GM18505 (cell line): Measurements from ENCODE around the gene DDRGK1.

Source experiments
- ATAC-seq: cut with Tn5 transposase; IDR thresholded peaks from one replicate; pipeline ENCODE4 v1.9.1; 2021; ENCODE audit not compliant: unreplicated experiment
- POLR2A ChIP-seq: IDR thresholded peaks from 4 replicates; pipeline ENCODE4 v1.6.1; 2011; ENCODE audit warnings: borderline replicate concordance; ENCODE audit not compliant: insufficient read depth, insufficient read length; ENCODE audit errors: extremely low read depth

DDRGK1 gene

DNA sequence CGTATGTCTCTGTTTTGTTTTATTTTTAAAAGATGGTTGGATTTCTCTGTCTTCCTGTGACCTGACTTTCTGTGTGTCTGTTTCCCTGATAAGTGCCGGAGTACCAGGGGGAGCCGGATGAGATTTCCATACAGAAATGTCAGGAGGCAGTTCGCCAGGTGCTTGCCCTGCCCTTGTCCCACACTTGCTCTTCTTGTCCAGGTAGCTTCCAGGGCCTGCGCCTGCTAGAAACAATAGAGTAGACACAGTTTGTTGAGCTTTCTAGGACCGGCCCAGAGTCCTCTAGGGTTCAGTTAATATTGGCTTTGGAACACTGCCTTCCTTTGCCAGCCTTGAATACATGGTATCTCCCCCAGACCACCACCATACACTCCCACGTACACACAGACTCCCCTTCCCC lies 8.7 kb upstream of the DDRGK1 start:
- ATAC-seq: no peak
- peak; percentile 1 for TF ChIP-seq POLR2A

DNA sequence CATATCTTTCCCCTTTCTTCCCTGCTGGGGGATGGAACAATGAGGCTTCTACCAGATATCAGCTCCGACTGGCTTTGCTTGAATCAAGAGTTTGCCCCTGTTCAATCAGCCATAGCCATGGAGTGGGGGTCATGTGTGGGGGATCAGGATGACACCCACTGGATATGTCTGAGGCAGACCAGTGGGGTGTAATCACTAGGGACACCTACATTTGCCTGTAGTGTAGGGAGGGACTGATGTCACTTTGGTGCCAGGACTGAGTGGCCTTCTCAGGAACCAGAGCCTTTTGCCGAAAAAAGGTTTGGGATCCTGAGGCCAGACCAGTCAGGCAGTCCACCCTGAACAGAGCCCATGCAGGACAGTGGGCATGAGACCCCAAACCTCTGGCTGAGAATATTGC lies 5.9 kb upstream of the DDRGK1 start:
- no peak for ATAC-seq
- TF ChIP-seq POLR2A: no peak

DNA sequence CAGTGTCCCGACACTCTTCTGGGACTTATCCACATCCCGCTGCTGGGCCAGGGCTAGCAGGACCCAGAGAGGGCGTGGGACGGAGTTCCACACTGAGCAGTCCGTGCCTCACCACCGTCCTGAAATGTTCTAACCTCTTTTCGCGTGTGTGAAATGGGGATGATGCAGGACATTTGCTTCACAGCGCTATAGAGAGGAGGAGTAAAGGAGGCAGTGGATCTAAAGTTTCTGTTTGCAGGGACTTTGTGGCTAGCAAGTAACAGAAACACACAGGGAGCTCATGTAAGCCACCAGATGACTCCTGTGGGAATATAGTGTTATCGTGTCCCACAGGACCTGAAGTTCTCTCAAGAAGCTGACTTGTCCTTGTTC lies 5.5 kb upstream of the DDRGK1 start:
- ATAC-seq: peak; percentile 12
- TF ChIP-seq POLR2A: no peak

DNA sequence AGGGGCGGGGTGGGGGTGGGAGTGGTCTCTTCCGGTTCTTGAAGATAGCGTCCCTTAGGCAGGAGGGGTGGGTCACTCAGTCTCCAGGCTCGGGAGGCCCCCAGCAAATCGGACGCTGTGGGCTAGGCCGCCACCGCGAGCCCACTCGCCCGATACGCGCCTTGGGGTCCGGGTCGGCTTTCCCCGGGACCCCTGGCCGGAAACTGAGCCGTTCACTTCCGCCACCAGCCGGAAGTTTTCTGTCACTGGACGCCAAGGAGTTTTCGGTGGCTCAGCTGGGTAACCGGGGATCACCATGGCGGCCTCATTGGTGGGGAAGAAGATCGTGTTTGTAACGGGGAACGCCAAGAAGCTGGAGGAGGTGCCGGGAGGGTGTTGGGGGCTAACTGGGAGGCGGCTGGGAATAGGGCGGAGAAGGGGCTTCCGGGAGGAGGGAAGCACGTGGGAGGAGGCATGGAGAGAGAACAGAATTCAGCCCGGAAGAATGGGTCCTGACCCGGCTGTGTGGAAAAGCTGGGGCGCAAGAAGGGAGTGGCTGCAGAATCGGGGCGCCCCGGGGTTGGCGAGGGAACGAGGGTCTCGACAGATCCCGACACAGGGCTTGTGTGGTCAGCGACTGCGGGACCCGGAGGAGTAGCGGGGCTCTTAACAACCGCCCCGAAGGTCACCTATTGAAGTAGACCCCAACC lies 4.9 kb upstream of the DDRGK1 start, which contains the start of gene ITPA:
TSS of gene ITPA (plus strand) at position 242 of the 689 bp plus-strand sequence. CDS start at position 296, 54 bp downstream.
- peak; percentile 78 for TF ChIP-seq POLR2A
- ATAC-seq: peak; percentile 39

DNA sequence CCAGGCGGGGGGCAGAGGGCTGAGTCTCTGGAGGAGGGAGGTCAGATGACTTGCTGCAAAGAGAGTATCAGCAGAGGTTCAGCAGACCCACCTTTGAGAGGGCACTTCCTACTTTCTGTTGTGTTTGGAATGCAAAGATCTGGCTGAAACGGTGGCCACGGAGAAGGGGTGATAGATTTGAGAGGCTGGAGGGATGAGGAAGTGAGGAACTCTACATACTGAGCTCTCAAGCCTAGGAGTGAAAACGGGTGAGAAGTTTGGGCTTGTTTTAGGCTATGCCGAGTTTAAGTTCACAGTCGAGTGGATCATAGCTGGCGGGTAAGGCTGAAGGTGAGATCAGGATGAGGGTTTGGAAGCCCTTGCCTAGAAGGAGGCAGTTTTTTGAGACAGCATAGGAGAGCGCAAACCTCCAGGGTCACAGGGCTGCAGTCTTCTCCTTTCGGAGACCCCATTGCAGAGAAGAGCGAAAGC lies 4.3 kb upstream of the DDRGK1 start:
- ATAC-seq: no peak

DNA sequence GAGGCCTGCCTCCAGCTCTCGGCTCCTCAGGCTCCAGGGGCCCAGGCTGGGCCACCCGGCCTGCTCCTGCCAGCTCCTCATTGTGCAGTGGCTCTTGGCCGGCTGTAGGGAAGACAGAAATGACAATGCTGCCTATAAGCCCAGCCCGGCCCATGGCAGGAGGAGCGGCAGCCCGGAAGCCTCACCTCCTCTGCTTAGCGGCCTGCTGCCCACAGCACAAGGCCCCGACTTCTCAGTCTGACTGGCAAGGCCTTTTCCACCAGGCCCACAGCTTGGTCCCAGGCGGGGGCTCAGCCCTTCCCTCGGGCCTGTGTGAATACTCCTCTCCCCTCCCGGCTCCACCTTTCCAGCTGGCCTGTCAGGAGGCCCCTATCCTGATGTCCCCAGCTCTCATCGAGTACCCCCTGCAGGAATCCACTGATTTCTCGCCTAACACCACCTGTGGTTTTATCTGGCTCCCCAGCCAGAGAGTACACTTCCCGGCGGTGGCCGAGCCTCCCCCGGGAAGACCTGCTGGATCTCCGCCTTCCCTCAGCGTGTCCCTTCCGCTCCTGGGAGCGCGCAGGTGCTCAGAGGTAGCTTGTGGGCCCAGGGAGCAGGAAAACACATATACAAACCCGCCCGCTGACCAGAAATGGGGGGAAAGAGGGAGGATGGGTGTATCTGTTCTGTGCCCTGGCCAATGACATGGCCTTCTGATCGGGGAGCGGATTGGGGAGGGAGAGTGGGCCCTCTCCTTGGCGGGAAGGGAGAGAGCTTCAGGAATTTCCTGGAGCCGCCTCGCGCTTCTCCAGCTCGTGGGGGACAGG lies 963 bp downstream of the DDRGK1 start:
- ATAC-seq: no peak
- TF ChIP-seq POLR2A: no peak

More for the DNA sequence above, 4.3 kb upstream of the DDRGK1 start:
- TF ChIP-seq POLR2A: no peak

DNA sequence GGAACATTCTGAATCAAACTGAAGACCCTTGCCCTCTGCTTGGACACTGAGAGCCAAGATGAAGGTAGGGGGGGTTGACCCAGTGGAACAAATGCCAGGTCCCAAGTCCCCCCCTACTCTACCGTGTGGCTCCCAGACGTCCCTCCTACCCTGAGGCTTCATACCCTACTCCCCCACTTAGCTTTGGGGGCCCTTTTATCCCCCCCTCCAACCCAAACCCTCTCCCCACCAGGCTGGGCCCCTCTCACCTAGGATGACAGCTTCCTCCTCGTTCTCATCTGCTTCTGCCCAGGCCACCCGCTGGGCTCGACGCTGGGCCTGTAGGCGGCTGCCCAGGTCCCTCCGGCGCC lies 1.5 kb downstream of the DDRGK1 start:
- ATAC-seq: no peak
- TF ChIP-seq POLR2A: no peak

DNA sequence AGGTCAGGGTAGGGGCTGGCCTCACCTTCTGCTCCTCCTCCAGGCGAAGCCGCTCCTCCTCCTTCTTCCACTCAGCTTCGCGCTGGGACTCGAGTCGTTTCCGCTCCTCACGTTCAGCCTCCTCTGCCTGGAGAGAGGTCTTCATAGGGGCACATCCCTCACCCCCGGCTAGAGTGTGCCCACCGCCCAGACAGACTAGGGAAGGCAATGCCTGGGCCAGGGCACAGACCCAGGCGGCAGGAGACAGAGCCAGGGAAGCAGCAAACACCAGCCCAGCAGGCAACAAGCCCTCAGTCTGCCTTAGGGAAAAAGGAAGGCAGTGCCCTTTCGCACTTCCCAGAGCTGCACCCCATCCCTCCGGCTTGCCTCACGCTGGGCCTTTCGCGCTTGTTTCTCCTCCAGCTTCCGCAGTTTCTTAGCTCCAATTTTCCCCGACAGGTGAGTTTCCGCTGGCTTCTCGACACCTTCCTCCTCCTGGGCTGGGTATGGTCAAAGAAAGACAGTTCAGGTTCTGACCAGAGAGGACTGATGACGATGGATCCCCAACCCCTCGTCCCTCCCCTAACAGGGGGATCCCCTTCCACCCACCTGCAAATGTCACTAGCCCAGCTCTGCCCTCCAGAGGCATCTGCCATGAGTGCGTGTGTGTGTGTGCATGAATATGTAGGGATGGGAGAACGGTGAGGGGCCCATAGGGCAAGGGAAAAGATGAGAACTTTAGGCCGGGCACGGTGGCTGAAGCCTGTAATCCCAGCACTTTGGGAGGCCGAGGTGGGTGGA lies 4.3 kb downstream of the DDRGK1 start:
- no peak for ATAC-seq
- TF ChIP-seq POLR2A: no peak

DNA sequence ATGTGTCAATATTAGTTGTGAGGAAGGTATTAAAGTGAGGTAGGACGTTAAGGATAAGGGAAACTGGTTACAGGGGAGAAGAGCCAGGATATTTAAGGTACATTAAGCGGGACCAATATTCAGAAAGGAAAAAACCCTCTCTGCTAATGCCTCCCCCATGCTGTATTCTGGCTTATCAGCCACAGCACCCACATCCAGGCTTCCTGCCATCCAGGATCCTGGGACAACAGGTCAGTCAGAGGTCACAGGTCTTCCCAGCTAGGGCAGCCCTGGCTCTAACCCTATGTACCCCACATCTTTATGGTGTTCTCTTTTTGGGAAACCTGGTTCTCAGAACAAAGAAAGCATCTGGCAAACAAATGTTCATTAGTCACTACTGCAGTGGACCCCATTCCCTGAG lies 5.3 kb downstream of the DDRGK1 start:
- no peak for TF ChIP-seq POLR2A
- no peak for ATAC-seq

DNA sequence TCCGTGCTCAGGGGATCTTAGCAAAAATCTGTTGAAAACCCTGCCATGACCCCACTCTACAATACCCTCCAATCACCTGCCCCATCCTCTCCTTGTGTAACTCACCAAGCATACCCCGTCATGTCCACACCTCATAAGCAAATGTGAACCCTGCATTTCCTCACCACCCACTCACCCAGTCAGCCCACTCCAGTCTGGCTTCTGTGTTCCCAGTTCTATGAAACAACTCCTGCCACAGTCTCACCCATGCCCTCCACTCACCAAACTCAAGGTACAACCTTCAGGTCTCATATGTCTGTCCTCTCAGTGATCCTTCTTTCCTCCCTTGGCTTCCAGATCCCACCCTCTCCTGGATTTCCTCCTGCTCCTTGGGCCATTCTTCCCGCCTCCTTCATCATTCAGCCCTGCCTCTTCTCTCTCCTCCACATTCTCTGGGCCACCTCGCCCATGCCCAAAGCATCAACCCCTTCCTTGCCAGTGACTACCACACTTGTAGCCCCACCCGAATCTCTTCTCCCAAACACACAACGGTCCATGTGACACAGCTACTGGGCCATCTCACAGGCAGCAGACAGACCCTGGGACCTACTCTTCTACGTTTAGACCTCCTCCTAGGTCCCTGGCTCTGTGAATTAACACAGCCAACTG lies 8.8 kb downstream of the DDRGK1 start:
- TF ChIP-seq POLR2A: no peak
- ATAC-seq: no peak

DNA sequence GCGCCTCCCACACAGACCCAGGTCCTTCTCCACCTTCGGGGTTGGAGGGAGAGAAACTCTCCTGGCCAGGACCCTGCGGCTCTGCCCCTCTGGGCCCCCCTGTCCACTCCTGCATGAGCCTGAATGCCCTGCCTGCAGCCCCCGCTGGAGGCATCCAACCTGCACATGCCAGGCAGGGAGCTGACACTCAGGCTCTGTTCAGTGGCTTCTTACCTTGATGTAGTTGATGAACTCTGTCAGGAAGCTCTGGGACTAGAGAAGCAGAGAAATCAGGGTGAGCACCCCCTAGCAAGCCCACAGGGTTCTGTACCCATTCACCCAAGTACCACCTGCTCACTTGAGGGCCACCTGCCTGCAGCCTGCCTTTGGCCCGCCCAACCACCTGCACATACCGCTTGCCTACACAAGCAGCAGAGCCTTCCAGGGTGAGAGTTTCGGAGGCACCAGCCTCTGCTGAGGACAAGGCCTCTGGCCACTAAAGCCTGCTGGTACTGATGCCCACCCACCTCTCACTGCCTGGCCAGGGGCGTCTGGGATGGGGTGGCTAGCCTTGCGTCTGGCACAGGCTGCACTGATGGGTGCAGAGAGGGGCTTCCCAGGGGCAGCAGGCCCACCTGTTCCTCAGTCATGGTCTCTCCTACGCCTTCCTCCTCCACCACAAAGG lies 9.7 kb downstream of the DDRGK1 start:
- TF ChIP-seq POLR2A: no peak

DNA sequence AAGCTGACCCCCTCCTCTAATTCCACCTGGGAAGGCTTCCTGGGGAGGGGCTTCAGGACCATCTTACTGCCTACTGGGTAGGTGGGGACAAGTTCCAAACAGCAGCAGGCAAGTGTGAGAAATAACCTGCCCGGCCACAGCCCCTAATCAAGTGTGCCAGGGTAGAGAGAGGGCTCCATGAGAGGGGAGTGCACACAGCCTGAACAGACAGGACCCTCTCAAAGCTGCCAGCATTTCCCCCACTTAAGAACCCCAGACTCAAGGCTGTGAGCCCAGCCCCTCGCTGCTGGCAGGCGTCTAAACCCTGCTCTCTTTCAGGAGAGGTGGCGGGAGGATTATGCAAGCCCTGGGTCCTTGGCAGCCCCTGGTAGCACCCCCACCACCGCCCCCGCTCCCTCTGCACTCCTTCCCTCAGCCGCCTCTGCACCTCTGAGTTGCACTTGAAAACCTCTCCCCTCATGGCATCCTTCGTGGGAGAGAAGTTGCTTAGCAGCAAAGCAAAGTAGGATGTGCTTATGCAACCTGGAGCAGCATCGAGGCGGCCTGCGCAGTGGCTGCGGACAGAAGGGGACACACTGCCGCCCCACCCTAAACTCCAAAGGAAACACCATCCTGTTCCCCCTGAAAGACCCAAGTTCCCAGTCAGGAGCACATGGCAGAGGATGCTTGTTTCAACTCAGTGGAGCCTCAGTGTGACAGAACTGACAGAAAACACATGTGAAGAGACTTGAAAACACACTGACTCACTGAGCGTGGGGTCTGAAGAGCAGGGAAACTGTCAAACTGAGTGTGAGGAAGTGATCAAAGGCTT lies 10.5 kb downstream of the DDRGK1 start:
- ATAC-seq: no peak
- TF ChIP-seq POLR2A: no peak

More for the DNA sequence above, 9.7 kb downstream of the DDRGK1 start:
- ATAC-seq: no peak
